ENCODE results near the gene RABGGTA.

RABGGTA gene

GRCh38 chr14:24300326-24300980 is 29.1 kb upstream of the RABGGTA start:
- no peak for DNase-seq

GRCh38 chr14:24299255-24300191 is 28.1 kb upstream of the RABGGTA start, which contains the start of the genes DHRS1 and NOP9:
Gene DHRS1, minus strand, starts transcription at chr14:24299780. Its CDS starts 674 bp downstream, at chr14:24299106.
Gene NOP9, plus strand, starts transcription at chr14:24299850. Its CDS starts 105 bp downstream, at chr14:24299955.
- DNase-seq = peak; percentile 83

GRCh38 chr14:24298892-24299254 is 27.5 kb upstream of the RABGGTA start:
- DNase-seq = peak; percentile 44

- peak; percentile 25 for DNase-seq
These were observed 26.0 kb upstream of the RABGGTA start for GRCh38 chr14:24297190-24297964.

- peak; percentile 94 for DNase-seq
These were observed 25.2 kb upstream of the RABGGTA start for GRCh38 chr14:24296341-24297157.

GRCh38 chr14:24293525-24293924 is 22.1 kb upstream of the RABGGTA start:
- no peak for DNase-seq

- DNase-seq = no peak
These were observed 20.9 kb upstream of the RABGGTA start for GRCh38 chr14:24292118-24292807.

- DNase-seq = no peak
These were observed 20.2 kb upstream of the RABGGTA start for GRCh38 chr14:24291446-24292117.

GRCh38 chr14:24290746-24291145 is 19.3 kb upstream of the RABGGTA start:
- no peak for DNase-seq

GRCh38 chr14:24289649-24290280 is 18.4 kb upstream of the RABGGTA start:
- DNase-seq = no peak

GRCh38 chr14:24286996-24287395 is 15.6 kb upstream of the RABGGTA start:
- DNase-seq = no peak

GRCh38 chr14:24285351-24285750 is 14.0 kb upstream of the RABGGTA start:
- no peak for DNase-seq

- DNase-seq = no peak
These were observed 13.2 kb upstream of the RABGGTA start for GRCh38 chr14:24284501-24285035.

GRCh38 chr14:24283796-24284460 is 12.5 kb upstream of the RABGGTA start:
- no peak for DNase-seq

GRCh38 chr14:24282736-24283135 is 11.3 kb upstream of the RABGGTA start:
- DNase-seq = no peak

- no peak for DNase-seq
These were observed 10.2 kb upstream of the RABGGTA start for GRCh38 chr14:24281636-24282035.

GRCh38 chr14:24280797-24281460 is 9.5 kb upstream of the RABGGTA start:
- peak; percentile 14 for DNase-seq

GRCh38 chr14:24279301-24280186 is 8.1 kb upstream of the RABGGTA start:
- DNase-seq = no peak
